Heart right ventricle (tissue), 16 donors: ENCODE data around the gene ADAM23. TPM values are rescaled to one million over a fixed set of nuclear protein-coding genes. Genes with fewer than 3 reads are reported as not detected.

Source experiments
- ATAC-seq, 8 donors: fragments of 200-7000 bp; cut with Tn5 transposase; one replicate each; pipeline ENCODE4 v1.9.1; 2020; ENCODE audit warnings: mild to moderate bottlenecking in 8 of 8, moderate library complexity in 8 of 8, moderate number of reproducible peaks in 1 of 8
- DNase-seq, 2 donors: peaks; one replicate each; pipeline ENCODE4 v3.0.0-alpha.2; 2020
- H3K27ac ChIP-seq, 10 donors: fragments of 200-600 bp; sonication (generic) in 2 of 10; one replicate each; pipeline versions ENCODE4 v1.5.0 to v1.8.0; 2020 to 2022; ENCODE audit warnings: mild to moderate bottlenecking in 3 of 10
- H3K27me3 ChIP-seq, 7 donors: fragments of 200-600 bp; one replicate each; pipeline ENCODE4 v1.8.0; 2021 to 2022; ENCODE audit warnings: mild to moderate bottlenecking in 2 of 7
- H3K36me3 ChIP-seq, 9 donors: fragments of 200-600 bp; sonication (generic) in 1 of 9; one replicate each; pipeline versions ENCODE4 v1.5.0 to v1.8.0; 2020 to 2022; ENCODE audit warnings: mild to moderate bottlenecking in 2 of 9
- H3K4me1 ChIP-seq, 9 donors: fragments of 200-600 bp; sonication (generic) in 1 of 9; one replicate each; pipeline versions ENCODE4 v1.5.0 to v1.8.0; 2020 to 2022; ENCODE audit warnings: mild to moderate bottlenecking in 4 of 9
- H3K4me3 ChIP-seq, 10 donors: fragments of 200-600 bp; sonication (generic) in 2 of 10; one replicate each; pipeline versions ENCODE4 v1.5.0 to v1.8.0; 2020 to 2022; ENCODE audit warnings: mild to moderate bottlenecking in 7 of 10, moderate library complexity in 2 of 10
- H3K9me3 ChIP-seq, 11 donors: fragments of 200-600 bp in 10 of 11; sonication (generic) in 2 of 11; one replicate each; pipeline versions ENCODE4 v1.5.0 to v1.8.0; 2013 to 2022; ENCODE audit warnings: mild to moderate bottlenecking in 2 of 11, control low read depth in 1 of 11, moderate library complexity in 1 of 11
- WGBS, 2 donors: extraction: QIAGEN DNeasy Blood & Tissue Kit; methylation state at CpG; one replicate each; pipeline ENCODE4 v1.1.7; 2013; ENCODE audit warnings: inconsistent platforms in 1 of 2; 5-methylcytosine and 5-hydroxymethylcytosine counted together
- intact Hi-C, 10 donors: fragments of 100-400 bp; cut with DNase I; formaldehyde crosslinking; loops; one replicate each; pipeline versions ENCODE4 v1.11.1 to v1.14.2; 2022
- polyA plus RNA-seq, 2 donors: library from polyadenylated mRNA; stranded (reverse); fragments of 200-250 nt; gene quantifications; one replicate each; pipeline ENCODE4 v1.2.3, GENCODE V29; 2013
- total RNA-seq, 10 donors: library from RNA; stranded (reverse); fragmentation: NEBNext Ultra II Directional in 3 of 10; extraction: Animal tissue kit (Norgen Biotek cat#: 25700) in 3 of 10; gene quantifications; one replicate each; pipeline versions ENCODE4 v1.2.1 to v1.2.4, GENCODE V29; 2021 to 2023
- TF ChIP-seq, protein P1 (sequence below), 9 donors: fragments of 200-600 bp; sonication (generic) in 2 of 9; IDR thresholded peaks; one replicate each; pipeline versions ENCODE4 v1.5.0 to v1.8.0; 2021 to 2022; ENCODE audit warnings: antibody characterized with exemption in 9 of 9, mild to moderate bottlenecking in 5 of 9, moderate library complexity in 1 of 9
- donor health status: Arrhythmogenic right ventricular cardiomyopathy.
- donor health status: ischemic (EF 13 %, LVEDD 7.1; RV severe dilation, severe dysfunction).
- donor health status: healthy with polysubstance abuse.
- donor health status: DM: no; HTN: yes; CAD: no.
- donor health status: DM: no; HTN: no; CAD: no.
- donor health status: ischemic (EF 25% LVEDD 6.9; RV normal size, moderate dysfunction).
- donor health status: ischemic (EF 25% LVEDD 5.7; RV mildly dilated, moderate dysfunction).
- donor health status: healthy.
- donor health status: DM: yes; HTN: yes; CAD: no.
- donor health status: Ischemic cardiomyopathy.
- donor health status: ischemic (EF 35%, LVEDD 5.7; RV mildly dilated, moderate dysfunction).
- donor health status: nonischemic (EF 11% LVEDD 7.7; RV severe dilation, severe dysfunction).
- donor health status: DM: yes; HTN: yes; CAD: no.
- donor health status: PGD.
- donor health status: ischemic (EF 29% LVEDD 5.4; RV normal size, mild dysfunction).
- donor health status: nonischemic (EF 23%, LVEDD 6.1; RV moderate dilation, normal function).

The ADAM23 gene
- total and polyA plus RNA-seq, 12 donors = 11.9 to 101 (median 66.2) TPM

GRCh38 chr2:206511283-206511682, 68.0 kb downstream of the ADAM23 start:
- Histone ChIP-seq H3K4me1 (peaks cover 0 to 26% (median 4%) of the 10 kb centered on the region in 9 donors), H3K27ac (no peak overlapping the region), H3K27me3 (no peaks in the 10 kb centered on the region), H3K4me3 (no peak overlapping the region), H3K9me3 (no peaks in the 10 kb centered on the region), H3K36me3 (no peaks in the 10 kb centered on the region)
- no peak for DNase-seq
- TF ChIP-seq, protein P1, sequence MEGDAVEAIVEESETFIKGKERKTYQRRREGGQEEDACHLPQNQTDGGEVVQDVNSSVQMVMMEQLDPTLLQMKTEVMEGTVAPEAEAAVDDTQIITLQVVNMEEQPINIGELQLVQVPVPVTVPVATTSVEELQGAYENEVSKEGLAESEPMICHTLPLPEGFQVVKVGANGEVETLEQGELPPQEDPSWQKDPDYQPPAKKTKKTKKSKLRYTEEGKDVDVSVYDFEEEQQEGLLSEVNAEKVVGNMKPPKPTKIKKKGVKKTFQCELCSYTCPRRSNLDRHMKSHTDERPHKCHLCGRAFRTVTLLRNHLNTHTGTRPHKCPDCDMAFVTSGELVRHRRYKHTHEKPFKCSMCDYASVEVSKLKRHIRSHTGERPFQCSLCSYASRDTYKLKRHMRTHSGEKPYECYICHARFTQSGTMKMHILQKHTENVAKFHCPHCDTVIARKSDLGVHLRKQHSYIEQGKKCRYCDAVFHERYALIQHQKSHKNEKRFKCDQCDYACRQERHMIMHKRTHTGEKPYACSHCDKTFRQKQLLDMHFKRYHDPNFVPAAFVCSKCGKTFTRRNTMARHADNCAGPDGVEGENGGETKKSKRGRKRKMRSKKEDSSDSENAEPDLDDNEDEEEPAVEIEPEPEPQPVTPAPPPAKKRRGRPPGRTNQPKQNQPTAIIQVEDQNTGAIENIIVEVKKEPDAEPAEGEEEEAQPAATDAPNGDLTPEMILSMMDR (IDR thresholded peaks at IDR 0.05) = no peak
- intact Hi-C loops = no loop called here
- ATAC-seq = no peak
- WGBS, 2 donors = 68 to 71% methylated on average over 2 of the region's 2 CpGs

DNA sequence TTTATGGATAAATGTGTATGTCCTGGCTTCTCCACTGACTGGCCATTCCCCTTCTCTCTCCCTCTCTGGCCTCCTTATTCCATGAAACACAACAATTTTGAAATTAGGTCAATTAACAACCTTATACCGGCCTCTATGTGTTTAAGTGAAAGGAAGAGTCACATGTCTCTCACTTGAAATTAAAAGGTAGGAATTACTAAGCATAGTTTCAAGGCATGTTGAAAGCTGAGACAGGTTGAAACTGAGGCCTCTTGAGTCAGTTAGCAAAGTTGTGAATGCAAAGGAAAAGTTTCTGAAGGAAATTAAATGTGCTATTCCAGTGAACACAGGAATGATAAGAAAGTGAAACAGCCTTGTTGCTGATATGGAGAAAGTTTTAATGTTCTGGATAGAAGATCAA, 69.7 kb downstream of the ADAM23 start:
- no peak for ATAC-seq
- no peak for DNase-seq
- WGBS, 2 donors = 71 to 73% methylated on average over 1 of the region's 1 CpG
- Histone ChIP-seq H3K4me3 (no peak overlapping the region), H3K27ac (no peak overlapping the region), H3K4me1 (peaks cover 0 to 26% (median 4%) of the 10 kb centered on the region in 9 donors), H3K9me3 (no peaks in the 10 kb centered on the region), H3K36me3 (no peaks in the 10 kb centered on the region), H3K27me3 (no peaks in the 10 kb centered on the region)
- TF ChIP-seq, protein P1 (IDR thresholded peaks at IDR 0.05) = no peak
- intact Hi-C loops = no loop called here

DNA sequence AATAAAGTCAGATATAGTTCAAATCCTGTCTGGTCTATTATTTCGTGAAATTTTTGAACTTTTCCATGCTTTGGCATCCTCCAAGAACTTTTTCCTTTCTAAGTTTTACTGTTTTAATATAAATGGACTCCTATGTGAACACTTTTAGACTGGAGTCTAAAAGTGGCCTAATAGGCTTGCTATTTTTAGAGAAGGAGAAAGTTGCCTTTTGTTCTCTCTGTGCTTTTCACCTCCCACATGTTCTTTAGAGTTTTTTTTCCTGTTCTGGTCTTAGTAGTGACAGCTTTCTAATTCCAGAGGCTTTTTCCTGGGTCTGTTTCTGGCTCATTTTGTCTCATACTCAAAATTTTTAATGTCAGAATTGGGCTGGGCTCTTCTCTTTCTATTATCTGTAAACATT, 72.2 kb downstream of the ADAM23 start:
- intact Hi-C loops = loop anchor here in 3 of 10 donors (5.0 kb wide), 2 partner anchors 58 to 63 kb away; no protein-coding TSS in a partner anchor
- Histone ChIP-seq H3K4me1 (peaks cover 0 to 26% (median 4%) of the 10 kb centered on the region in 9 donors), H3K27ac (peak overlapping the region in 3 of 10 donors; percentile 5 to 61 (median 35)), H3K9me3 (no peaks in the 10 kb centered on the region), H3K36me3 (no peaks in the 10 kb centered on the region), H3K4me3 (no peak overlapping the region), H3K27me3 (no peaks in the 10 kb centered on the region)
- ATAC-seq (peak in 1 of 8 donors; percentile 85), DNase-seq (no peak)
- WGBS, 2 donors = 63 to 74% methylated on average over 1 of the region's 1 CpG
- TF ChIP-seq, protein P1 (IDR thresholded peaks at IDR 0.05) = no peak

GRCh38 chr2:206518997-206519396, 75.7 kb downstream of the ADAM23 start:
- Histone ChIP-seq H3K4me1 (peaks cover 0 to 18% (median 6%) of the 10 kb centered on the region in 9 donors), H3K9me3 (no peaks in the 10 kb centered on the region), H3K4me3 (no peak overlapping the region), H3K36me3 (no peaks in the 10 kb centered on the region), H3K27ac (no peak overlapping the region), H3K27me3 (no peaks in the 10 kb centered on the region)
- intact Hi-C loops = loop anchor here in 3 of 10 donors (5.0 kb wide), 2 partner anchors 62 to 67 kb away; no protein-coding TSS in a partner anchor
- 61 to 75% methylated on average over 2 of the region's 2 CpGs for WGBS, 2 donors
- TF ChIP-seq, protein P1 (IDR thresholded peaks at IDR 0.05) = no peak
- DNase-seq = no peak
- no peak for ATAC-seq
